GM10266 (cell line): ENCODE measurements around the gene C17orf113.

Source experiments
- DNase-seq: peaks from one replicate; pipeline ENCODE4 v3.0.0; 2012; ENCODE audit errors: extremely low spot score
- CTCF ChIP-seq: IDR thresholded peaks from 2 replicates; pipeline ENCODE4 v1.5.1; 2012; ENCODE audit warnings: mild to moderate bottlenecking, low read depth; ENCODE audit not compliant: control insufficient read depth, insufficient read depth; ENCODE audit errors: missing control alignments

C17orf113 gene

DNA sequence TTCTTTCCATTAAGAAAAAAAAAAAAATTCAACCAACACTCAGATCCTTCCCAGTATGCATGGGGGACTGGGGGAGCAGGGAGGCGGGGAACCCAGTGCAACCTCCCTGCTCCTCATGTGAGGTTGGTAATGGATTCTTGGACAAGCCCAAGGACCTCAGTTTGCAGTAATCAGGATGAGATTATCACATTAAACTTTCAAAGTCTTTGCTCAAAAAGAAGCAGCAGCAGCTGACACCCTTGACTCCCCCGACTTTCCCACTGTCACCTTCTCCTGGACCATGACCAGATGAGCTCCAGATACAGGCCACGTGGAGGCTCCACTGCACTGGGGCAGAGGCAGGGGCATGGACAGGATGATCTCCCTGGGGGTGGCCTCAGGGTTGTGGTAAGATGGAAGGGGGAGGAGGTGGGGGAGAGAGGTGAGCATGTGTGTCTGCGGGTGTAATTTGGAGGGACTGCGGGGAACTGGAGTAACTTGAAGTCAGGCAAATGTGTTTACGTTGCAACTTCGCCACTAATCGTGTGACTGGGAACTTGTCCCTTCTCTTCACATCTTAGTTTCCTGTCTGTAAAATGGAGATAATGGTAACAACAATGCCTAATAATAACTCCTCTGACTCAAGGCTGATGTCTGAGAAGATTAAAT, 28.1 kb upstream of the C17orf113 start:
- no peak for TF ChIP-seq CTCF
- no peak for DNase-seq

DNA sequence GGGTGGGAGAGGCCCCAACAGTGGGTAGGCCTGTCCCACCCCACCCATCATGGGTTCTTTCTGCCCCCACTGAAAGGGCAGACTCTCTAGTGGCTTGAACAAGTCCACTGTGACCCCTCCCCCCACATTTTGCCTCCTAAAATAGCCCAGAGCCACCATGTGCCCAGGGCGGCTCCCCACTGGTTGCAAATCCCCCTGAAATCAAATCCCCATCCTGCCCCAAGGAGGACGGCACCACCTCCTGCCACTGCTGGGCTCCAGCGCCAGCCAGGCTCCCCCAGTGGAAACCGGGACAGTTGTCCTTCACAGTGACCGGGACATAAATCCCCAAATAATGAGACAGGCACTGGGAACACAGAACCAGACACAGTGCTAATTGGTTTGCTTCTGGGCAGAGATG, 27.4 kb upstream of the C17orf113 start:
- TF ChIP-seq CTCF, result no peak
- no peak for DNase-seq

GRCh38 chr17:42076797-42077559, 26.6 kb upstream of the C17orf113 start:
- no peak for TF ChIP-seq CTCF
- DNase-seq, result no peak

- TF ChIP-seq CTCF, result no peak
- no peak for DNase-seq
These were observed 25.4 kb upstream of the C17orf113 start for GRCh38 chr17:42075789-42076188.

DNA sequence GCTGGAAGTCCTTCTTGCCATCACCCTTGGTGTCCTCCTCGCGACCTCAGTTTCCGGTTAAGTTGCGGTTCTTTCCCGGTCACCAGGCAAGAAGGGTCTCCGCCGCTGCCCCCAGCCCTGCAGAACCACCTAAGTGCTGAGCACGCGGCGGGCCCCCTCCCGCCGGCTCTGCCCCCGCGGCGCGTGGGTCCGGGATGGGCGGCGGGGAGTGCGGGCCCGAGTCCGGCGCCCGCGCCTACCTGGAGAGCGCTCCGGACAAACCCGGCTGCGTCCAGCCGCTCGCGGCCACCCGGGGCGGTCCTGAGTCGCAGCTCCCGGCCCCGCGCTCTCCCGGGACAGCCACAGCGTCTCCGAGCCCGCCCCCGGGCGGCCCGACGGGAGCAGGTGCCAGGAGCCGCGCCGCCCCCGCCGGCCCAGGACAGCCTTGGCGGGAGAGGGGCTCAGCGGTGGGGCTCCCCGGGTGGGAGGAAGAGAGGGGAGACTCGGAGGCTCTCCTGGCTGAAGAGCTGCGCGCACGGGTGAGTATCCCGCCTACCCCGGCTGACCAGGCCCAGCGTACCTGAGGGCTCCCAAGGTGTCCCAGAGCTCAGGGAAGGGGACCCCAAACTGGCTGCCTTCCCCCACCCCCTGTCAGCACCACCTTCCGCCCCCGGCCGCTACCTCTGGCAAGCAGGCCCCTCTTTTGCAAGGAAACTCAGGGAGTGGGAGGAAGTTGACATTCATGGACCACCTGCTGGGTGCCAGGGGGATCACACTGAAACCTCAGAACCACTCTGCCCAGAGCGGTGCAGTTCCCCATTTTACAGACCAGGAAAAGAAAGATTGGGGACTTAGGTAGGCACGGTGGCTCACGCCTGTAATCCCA, 22.2 kb upstream of the C17orf113 start:
- TF ChIP-seq CTCF, result no peak
- DNase-seq, result no peak

DNA sequence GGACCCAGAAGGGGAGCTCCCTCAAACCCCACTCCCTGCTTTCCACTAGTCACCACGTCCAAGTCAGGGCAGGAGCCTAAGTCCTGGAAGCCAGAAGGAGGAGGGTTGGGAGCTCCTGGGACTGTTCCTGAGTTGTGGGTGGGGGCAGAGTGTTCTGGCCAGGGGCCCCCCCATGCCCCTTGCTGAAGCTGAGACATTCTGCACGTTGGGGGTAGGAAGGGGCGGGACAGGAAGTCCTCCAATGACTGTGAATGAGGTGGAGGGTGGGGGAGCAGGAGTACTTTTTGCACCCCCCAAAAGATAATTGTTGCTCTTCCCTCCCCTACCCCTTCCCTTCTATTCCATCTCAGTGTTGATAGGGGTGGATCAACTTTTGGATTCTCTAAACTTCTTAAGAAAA, 21.4 kb upstream of the C17orf113 start:
- DNase-seq, result no peak
- no peak for TF ChIP-seq CTCF

- DNase-seq, result no peak
- no peak for TF ChIP-seq CTCF
These were observed 18.6 kb upstream of the C17orf113 start for GRCh38 chr17:42068979-42069378.
